Esophagus squamous epithelium (tissue), 4 donors: ENCODE measurements around the gene ITPKB.

ENCODE experiments used
- POLR2A ChIP-seq, 4 donors: fragments of 450-650 bp; IDR thresholded peaks; one replicate each; pipeline ENCODE4 v1.6.1; 2017; ENCODE audit warnings: antibody characterized with exemption in 4 of 4, mild to moderate bottlenecking in 4 of 4, moderate library complexity in 3 of 4
- TF ChIP-seq, protein P1 (sequence below), 6 experiments: fragments of 450-650 bp in 4 of 6; fragments of 200-600 bp in 2 of 6; sonication (generic) in 2 of 6; IDR thresholded peaks; one replicate each; pipeline ENCODE4 v1.5.1; 2016 to 2019; ENCODE audit warnings: antibody characterized with exemption in 6 of 6, mild to moderate bottlenecking in 4 of 6, moderate library complexity in 4 of 6

DNA sequence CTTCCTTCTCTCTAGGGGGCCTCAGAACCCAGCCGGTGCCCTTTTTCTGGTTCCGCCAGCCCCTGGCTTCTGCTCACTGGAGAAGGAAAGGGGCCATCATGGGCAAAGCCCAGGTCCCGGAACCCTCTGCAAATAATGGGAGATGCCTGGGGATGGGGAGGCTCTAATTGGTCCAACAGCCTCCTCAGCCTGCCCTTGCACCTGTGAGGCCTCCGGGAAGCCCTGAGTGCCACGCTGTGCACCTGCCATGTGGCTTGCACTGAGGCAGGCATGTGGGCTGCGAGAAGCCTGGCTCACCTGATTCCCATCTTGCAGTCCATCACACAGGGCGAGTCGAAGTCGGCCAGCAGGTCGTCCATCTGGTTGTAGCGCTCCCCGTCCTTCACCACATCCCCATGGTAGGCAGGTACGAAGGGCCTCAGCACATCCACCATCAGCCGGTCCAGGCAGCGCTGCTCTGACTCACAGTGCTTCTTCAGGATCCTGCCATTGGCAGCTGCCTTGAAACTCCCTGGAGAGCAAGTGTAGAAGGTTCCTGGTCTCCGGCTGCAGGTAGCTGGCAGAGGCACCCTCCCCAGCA is 92.1 kb downstream of the ITPKB start:
- TF ChIP-seq, protein P1, sequence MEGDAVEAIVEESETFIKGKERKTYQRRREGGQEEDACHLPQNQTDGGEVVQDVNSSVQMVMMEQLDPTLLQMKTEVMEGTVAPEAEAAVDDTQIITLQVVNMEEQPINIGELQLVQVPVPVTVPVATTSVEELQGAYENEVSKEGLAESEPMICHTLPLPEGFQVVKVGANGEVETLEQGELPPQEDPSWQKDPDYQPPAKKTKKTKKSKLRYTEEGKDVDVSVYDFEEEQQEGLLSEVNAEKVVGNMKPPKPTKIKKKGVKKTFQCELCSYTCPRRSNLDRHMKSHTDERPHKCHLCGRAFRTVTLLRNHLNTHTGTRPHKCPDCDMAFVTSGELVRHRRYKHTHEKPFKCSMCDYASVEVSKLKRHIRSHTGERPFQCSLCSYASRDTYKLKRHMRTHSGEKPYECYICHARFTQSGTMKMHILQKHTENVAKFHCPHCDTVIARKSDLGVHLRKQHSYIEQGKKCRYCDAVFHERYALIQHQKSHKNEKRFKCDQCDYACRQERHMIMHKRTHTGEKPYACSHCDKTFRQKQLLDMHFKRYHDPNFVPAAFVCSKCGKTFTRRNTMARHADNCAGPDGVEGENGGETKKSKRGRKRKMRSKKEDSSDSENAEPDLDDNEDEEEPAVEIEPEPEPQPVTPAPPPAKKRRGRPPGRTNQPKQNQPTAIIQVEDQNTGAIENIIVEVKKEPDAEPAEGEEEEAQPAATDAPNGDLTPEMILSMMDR (IDR thresholded peaks at IDR 0.05): no peak
- no peak for TF ChIP-seq POLR2A (IDR thresholded peaks at IDR 0.05)
